Suprapubic skin (tissue), 4 donors: ENCODE results near the gene PLEKHO2. TPM values are rescaled to one million over a fixed set of nuclear protein-coding genes. Genes with fewer than 3 reads are reported as not detected.

Experiments used
- DNase-seq, 2 donors: peaks; one replicate each; pipeline ENCODE4 v3.0.0-alpha.2; 2019; ENCODE audit warnings: low spot score in 2 of 2
- H3K27ac ChIP-seq: fragments of 200-600 bp; sonication (generic); one replicate; pipeline ENCODE4 v1.5.1; 2019
- H3K27me3 ChIP-seq: fragments of 200-600 bp; sonication (generic); one replicate; pipeline ENCODE4 v1.5.1; 2019
- H3K36me3 ChIP-seq: fragments of 200-600 bp; sonication (generic); one replicate; pipeline ENCODE4 v1.5.1; 2019
- H3K4me1 ChIP-seq: fragments of 200-600 bp; sonication (generic); one replicate; pipeline ENCODE4 v1.5.1; 2019
- H3K4me3 ChIP-seq: fragments of 200-600 bp; sonication (generic); one replicate; pipeline ENCODE4 v1.5.1; 2019; ENCODE audit warnings: mild to moderate bottlenecking
- H3K9me3 ChIP-seq: fragments of 200-600 bp; sonication (generic); one replicate; pipeline ENCODE4 v1.5.1; 2019
- CTCF ChIP-seq, 2 donors: fragments of 200-600 bp in 1 of 2; fragments of 450-650 bp in 1 of 2; sonication (generic) in 1 of 2; IDR thresholded peaks; one replicate each; pipeline ENCODE4 v1.5.1; 2016 to 2019; ENCODE audit warnings: antibody characterized with exemption in 2 of 2, mild to moderate bottlenecking in 1 of 2, moderate library complexity in 1 of 2
- EP300 ChIP-seq: sonication (generic); formaldehyde crosslinking; IDR thresholded peaks from one replicate; pipeline ENCODE4 v1.6.1; 2017; ENCODE audit warnings: antibody characterized with exemption
- POLR2A ChIP-seq, 2 donors: fragments of 450-650 bp; IDR thresholded peaks; one replicate each; pipeline ENCODE4 v1.6.1; 2017; ENCODE audit warnings: antibody characterized with exemption in 2 of 2, mild to moderate bottlenecking in 2 of 2, moderate library complexity in 2 of 2
- POLR2AphosphoS5 ChIP-seq, 3 donors: sonication (generic); formaldehyde crosslinking; IDR thresholded peaks; one replicate each; pipeline ENCODE4 v1.6.1; 2017; ENCODE audit warnings: antibody characterized with exemption in 3 of 3
- WGBS: methylation state at CpG from one replicate; pipeline ENCODE4 v1.1.5; 2018; 5-methylcytosine and 5-hydroxymethylcytosine counted together
- total RNA-seq, 4 donors: library from RNA; depleted of rRNA; stranded (reverse); fragments of >200 nt; gene quantifications; one replicate each; pipeline ENCODE4 v1.1.0, GENCODE V29; 2016

PLEKHO2 gene
- total RNA-seq, 4 donors from 2014 or later = 6.7 to 13.8 (median 8.0) TPM

- no peaks in the 10 kb centered on the region for H3K9me3 ChIP-seq
- TF ChIP-seq POLR2A (IDR thresholded peaks at IDR 0.05) (no peak), POLR2AphosphoS5 (IDR thresholded peaks at IDR 0.05) (no peak), CTCF (IDR thresholded peaks at IDR 0.05) (no peak), EP300 (no peak)
- H3K36me3 ChIP-seq = peaks cover 48% of the 10 kb centered on the region
- no peaks in the 10 kb centered on the region for H3K4me1 ChIP-seq
- no peak overlapping the region for H3K27ac ChIP-seq
- H3K27me3 ChIP-seq = no peaks in the 10 kb centered on the region
- H3K4me3 ChIP-seq = no peak overlapping the region
- 70% methylated on average over 3 of the region's 12 CpGs for WGBS
- no peak for DNase-seq
These were observed 23.6 kb downstream of the PLEKHO2 start for GRCh38 chr15:64865126-64865997.

- 69% methylated on average over 4 of the region's 6 CpGs for WGBS
These were observed 24.3 kb downstream of the PLEKHO2 start for GRCh38 chr15:64865998-64866520.

GRCh38 chr15:64869501-64869900, 27.8 kb downstream of the PLEKHO2 start:
- no peak overlapping the region for H3K4me3 ChIP-seq
- no peaks in the 10 kb centered on the region for H3K4me1 ChIP-seq
- no peaks in the 10 kb centered on the region for H3K9me3 ChIP-seq
- no peak for DNase-seq
- TF ChIP-seq POLR2AphosphoS5 (IDR thresholded peaks at IDR 0.05) (no peak), EP300 (no peak), POLR2A (IDR thresholded peaks at IDR 0.05) (no peak), CTCF (IDR thresholded peaks at IDR 0.05) (no peak)
- H3K36me3 ChIP-seq = peaks cover 19% of the 10 kb centered on the region
- no peaks in the 10 kb centered on the region for H3K27me3 ChIP-seq
- H3K27ac ChIP-seq = no peak overlapping the region

More at GRCh38 chr15:64865998-64866520, 24.3 kb downstream of the PLEKHO2 start:
- no peaks in the 10 kb centered on the region for H3K4me1 ChIP-seq
- H3K27ac ChIP-seq = no peak overlapping the region
- no peak overlapping the region for H3K4me3 ChIP-seq
- DNase-seq = no peak
- no peak for TF ChIP-seq CTCF (IDR thresholded peaks at IDR 0.05)
- no peak for TF ChIP-seq POLR2A (IDR thresholded peaks at IDR 0.05)
- TF ChIP-seq EP300 = no peak
- TF ChIP-seq POLR2AphosphoS5 (IDR thresholded peaks at IDR 0.05) = no peak
- peaks cover 46% of the 10 kb centered on the region for H3K36me3 ChIP-seq
- H3K27me3 ChIP-seq = no peaks in the 10 kb centered on the region
- H3K9me3 ChIP-seq = no peaks in the 10 kb centered on the region

GRCh38 chr15:64870353-64870752, 28.6 kb downstream of the PLEKHO2 start:
- H3K27me3 ChIP-seq = no peaks in the 10 kb centered on the region
- H3K4me1 ChIP-seq = no peaks in the 10 kb centered on the region
- no peak overlapping the region for H3K27ac ChIP-seq
- WGBS = 89% methylated on average over 9 of the region's 9 CpGs
- DNase-seq = no peak
- peaks cover 11% of the 10 kb centered on the region for H3K36me3 ChIP-seq
- no peak for TF ChIP-seq EP300
- no peak overlapping the region for H3K4me3 ChIP-seq
- H3K9me3 ChIP-seq = no peaks in the 10 kb centered on the region

GRCh38 chr15:64875641-64876223, 34.0 kb downstream of the PLEKHO2 start:
- peaks cover 12% of the 10 kb centered on the region for H3K4me1 ChIP-seq
- no peaks in the 10 kb centered on the region for H3K36me3 ChIP-seq
- H3K4me3 ChIP-seq = no peak overlapping the region
- H3K27ac ChIP-seq = no peak overlapping the region
- H3K27me3 ChIP-seq = no peaks in the 10 kb centered on the region
- TF ChIP-seq POLR2AphosphoS5 (IDR thresholded peaks at IDR 0.05) = no peak
- TF ChIP-seq POLR2A (IDR thresholded peaks at IDR 0.05) = no peak
- no peak for TF ChIP-seq EP300
- no peak for TF ChIP-seq CTCF (IDR thresholded peaks at IDR 0.05)
- no peaks in the 10 kb centered on the region for H3K9me3 ChIP-seq
- DNase-seq = no peak
- WGBS = 81% methylated on average over 3 of the region's 3 CpGs
